Left renal pelvis (tissue), 4 donors: ENCODE data around the gene SUPT5H. TPM values are rescaled to one million over a fixed set of nuclear protein-coding genes. Genes with fewer than 3 reads are reported as not detected.

Experiments
- DNase-seq, 4 donors: peaks; one replicate each; pipeline ENCODE4 v3.0.0-alpha.2; 2013; ENCODE audit warnings: low read depth in 4 of 4, low spot score in 3 of 4
- polyA plus RNA-seq, 4 donors: library from polyadenylated mRNA; unstranded; fragments of 120-200 nt; gene quantifications; one replicate each; pipeline ENCODE4 v1.2.1, GENCODE V29; 2013; ENCODE audit not compliant: insufficient read length in 4 of 4

Gene SUPT5H
- polyA plus RNA-seq, 4 donors: 112 to 158 (median 132) TPM

GRCh38 chr19:39408392-39409207 lies 36.8 kb upstream of the SUPT5H start:
- no peak for DNase-seq

- no peak for DNase-seq
These were observed 36.0 kb upstream of the SUPT5H start for GRCh38 chr19:39409208-39410016.

DNA sequence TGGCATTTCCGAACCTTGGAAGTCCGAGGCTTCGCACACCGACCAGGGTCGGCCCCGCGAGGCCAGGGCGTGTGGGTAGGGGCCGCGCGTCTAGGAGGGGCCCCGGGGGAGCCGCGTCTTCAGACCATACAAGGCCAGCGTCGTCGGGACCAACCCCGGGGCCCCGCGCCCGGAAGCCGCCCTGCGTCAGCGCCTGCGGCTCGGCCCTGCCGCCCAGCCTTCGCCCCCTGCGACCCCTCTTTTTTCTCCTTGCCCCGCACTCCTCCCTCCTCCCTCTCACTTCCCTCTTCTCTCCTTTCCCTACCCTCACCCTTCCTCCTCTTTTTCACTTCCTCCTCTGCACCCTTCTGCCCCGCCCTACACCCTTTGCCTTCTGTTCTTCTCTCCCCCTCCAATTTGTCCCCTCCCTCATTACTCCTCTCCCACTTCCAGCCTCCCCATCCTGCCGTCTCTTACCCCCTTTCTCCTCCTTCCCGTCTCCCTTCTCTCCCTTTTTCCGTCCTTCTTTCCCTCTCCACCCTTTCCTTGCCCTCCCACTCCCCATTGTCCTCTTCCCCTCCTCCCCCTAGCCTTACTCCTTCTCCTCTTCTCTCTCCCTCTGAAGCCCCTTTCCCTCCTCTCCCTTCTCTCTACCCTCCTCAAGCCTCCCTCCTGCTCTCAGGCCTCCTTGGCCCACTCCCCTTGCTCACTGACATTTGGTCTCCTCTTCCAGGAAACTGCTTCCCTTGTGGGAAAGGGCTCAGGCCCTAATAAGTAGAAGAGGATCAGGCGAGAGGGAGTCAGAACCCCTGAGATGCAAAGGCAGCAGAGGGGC lies 35.2 kb upstream of the SUPT5H start:
- DNase-seq: no peak

DNA sequence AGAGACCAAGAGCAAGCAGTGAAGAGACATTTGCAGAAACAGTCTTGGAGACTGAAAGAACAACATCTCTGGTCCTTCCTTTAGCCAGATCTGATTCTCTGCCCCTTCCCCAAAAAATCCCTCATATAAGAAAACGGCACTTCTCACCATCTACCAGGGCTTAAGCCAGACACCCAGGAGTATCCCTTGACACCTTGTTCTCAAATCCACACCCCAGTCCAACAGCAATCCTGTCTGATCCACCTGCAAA lies 34.6 kb upstream of the SUPT5H start:
- DNase-seq: no peak

- no peak for DNase-seq
These were observed 34.1 kb upstream of the SUPT5H start for GRCh38 chr19:39411081-39411831.

DNA sequence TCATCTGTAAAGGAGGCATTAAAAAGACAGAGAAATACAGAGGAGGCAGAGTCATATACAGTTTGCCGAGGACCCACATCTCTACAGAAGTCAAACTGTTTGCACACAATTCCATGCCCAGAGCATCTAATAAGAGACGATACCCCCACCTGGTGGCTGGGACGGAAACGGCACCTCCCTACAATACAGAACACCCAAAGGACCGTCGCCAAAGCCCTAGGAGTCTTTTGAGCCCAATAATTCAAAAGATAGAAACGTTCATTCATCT lies 33.6 kb upstream of the SUPT5H start:
- peak in 2 of 4 donors; percentile 83 to 85 for DNase-seq

- peak; percentile 97 to 99 (median 98) for DNase-seq
These were observed 33.1 kb upstream of the SUPT5H start, which contains the start of gene PLEKHG2 for GRCh38 chr19:39412100-39412866. Gene PLEKHG2 (plus strand): TSS chr19:39412669. CDS start chr19:39414087, 1,418 bp downstream.

DNA sequence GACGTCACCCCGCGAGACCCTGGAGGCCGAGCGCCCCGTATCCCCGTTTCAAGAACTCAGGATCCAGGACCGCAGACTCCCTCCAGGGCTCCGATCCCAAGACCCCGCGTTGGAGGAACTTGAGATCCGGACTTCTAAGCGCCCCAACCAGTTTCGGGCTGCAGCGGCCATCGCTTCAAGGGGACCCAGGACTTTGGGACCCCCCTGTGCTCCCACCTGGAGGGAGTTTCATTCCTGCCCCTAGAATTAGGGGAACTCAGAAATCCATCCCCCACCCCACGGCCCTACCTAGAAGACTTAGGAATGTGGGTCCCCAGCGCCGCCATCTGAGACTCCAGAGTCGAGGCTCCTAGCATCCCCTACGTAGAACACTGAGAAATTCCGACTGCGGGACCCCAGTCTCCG lies 32.5 kb upstream of the SUPT5H start:
- DNase-seq: peak in 1 of 4 donors; percentile 78

DNA sequence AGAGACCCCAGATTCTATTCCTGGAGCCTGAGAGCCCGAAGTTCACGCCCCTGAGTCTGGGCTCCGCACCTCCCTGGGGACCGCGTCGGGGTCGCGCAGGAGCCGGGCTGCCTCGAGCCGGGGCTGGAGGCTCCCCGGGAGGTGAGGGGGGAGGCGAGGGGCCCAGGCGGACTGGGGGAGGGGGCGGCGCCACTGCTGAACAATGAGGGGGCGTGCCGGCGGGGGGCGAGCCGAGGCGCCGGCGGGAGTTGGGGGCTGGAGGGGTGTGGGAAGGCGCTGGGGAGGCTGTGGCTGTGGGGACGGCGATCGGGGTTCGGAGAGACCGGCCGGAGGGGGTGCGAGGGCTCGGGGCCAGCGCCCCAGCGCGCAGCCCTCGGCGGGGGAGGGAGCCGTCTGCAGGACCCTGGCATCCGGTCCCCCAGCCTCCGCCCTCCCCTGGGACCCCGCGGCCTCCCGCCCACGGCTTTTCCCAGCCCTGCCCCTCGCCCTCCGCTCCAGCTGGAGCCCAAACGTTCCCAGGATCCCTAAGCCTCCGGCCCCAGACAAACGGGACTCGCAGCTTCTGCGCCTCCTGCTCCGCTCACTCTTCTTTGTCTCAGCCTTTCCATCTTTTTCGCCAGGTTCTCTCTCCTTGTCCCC lies 32.0 kb upstream of the SUPT5H start:
- DNase-seq: no peak

DNA sequence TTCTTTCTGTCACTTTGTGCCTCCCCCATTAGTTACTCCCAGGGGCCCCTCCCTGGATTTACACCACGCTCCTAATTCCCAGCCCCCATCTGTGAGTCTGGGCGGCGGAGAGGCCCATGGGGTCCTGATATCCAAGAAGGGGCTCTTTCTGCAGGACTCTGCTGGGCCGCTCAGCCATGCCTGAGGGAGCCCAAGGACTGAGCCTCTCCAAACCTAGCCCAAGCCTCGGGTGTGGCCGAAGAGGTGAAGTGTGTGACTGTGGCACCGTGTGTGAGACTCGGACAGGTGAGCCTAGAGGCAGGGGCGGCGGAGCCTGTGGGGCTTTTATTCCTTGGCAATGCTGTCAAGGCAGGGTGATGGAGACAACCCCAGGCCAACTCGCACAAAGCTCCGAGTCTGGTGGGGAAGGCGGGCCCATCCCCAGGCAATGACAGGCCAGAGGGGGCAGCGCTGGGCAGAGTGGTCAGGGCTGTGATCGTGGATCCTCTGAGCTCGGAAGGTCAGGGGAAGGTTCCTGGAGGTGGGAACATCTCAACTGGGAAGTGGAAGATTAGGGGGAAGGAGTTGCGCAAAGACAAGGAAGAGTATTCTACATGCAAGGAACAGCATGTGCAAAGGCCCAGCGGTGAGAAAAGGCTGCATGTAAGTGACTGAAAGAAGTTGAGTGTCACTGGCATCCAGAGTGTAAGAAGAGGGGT lies 31.3 kb upstream of the SUPT5H start:
- no peak for DNase-seq

DNA sequence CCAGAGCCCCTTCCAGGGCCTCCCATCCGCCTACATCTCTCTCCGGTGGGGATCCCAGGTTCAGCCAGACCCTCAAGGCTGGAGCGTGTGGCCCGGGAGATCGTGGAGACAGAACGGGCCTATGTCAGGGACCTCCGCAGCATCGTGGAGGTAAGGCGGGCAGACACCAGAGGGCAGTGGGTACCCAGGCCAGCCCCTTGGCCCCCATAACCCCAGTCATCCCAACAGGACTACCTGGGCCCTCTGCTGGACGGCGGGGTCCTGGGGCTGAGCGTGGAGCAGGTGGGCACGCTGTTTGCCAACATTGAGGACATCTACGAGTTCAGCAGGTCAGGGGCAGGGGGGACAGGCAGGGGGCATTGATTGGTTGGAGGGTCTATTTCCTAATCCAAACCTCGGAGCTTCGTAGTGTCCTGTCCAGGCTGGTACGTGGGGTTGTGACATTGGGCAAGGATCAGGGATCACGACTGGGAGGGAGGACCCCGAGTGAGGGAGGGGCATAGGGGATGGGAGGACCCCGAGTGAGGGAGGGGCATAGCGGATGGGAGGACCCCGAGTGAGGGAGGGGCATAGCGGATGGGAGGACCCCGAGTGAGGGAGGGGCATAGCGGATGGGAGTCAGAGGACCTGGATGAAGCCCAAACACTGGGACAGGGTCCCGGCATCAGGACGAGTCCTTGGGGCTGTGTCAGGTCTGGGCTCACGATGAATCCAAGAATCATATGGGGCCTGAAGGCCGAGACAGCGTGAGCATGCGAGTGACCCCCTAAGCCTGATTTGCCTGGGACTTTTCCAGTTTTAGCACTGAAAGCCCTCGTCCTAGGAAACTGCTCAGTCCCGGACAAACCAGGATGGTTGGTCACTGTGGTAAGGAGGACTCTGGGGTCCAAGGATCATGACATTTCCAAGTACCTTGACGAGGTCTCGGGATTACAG lies 30.0 kb upstream of the SUPT5H start:
- no peak for DNase-seq

- DNase-seq: no peak
These were observed 28.9 kb upstream of the SUPT5H start for GRCh38 chr19:39416152-39417120.

GRCh38 chr19:39417463-39418181 lies 27.8 kb upstream of the SUPT5H start:
- DNase-seq: no peak

DNA sequence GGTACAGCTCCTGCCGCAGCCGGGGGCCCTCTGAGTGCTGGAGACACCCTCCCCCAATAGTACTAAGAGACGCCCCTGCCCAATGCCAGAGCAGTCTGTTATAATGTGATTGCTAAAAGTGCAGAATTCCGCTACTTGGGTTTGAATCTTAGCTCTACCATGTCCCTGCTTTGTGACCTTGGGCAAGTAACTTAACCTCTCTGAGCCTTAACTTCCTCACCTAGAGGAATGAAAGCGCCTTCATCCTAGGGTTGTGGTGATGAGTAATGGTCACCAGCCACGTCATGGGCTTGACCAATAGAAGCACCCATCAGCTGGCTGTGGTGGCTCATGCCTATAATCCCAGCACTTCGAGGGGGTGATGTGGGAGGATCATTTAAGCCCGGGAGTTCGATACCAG lies 26.4 kb upstream of the SUPT5H start:
- no peak for DNase-seq

DNA sequence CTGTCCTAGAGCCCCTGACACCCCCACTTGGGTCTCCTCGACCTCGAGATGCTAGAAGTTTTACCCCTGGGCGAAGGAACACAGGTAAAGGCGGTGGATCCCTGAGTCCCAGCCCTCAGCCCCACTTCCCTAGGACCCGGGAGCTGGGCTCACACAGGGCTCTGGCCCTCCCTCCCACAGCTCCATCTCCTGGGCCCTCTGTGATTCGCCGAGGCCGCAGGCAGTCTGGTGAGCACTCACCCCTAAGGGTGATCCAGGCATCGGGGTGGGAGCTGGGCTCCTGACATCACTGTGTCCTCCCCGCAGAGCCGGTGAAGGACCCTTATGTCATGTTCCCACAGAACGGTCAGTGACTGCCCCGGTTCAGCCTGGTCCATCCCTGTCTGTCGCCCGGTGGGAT lies 24.6 kb upstream of the SUPT5H start:
- no peak for DNase-seq

GRCh38 chr19:39422020-39422419 lies 23.4 kb upstream of the SUPT5H start:
- DNase-seq: no peak
